CD14-positive monocyte (primary cell): Measurements from ENCODE around the gene AOAH. TPM values are rescaled to one million over a fixed set of nuclear protein-coding genes. Genes with fewer than 3 reads are reported as not detected.

Experiments used
- DNase-seq, 3 donors: peaks; one replicate each; pipeline ENCODE4 v3.0.0-alpha.2; 2011 to 2022
- H2AFZ ChIP-seq: 2 replicates; pipeline ENCODE4 v1.6.0; 2012; ENCODE audit warnings: mild to moderate bottlenecking, low read depth, low read length, inconsistent platforms; ENCODE audit not compliant: insufficient read depth, poor library complexity, severe bottlenecking
- H3K27ac ChIP-seq, 2 donors: 1 replicate in 1 of 2; 2 replicates in 1 of 2; pipeline ENCODE4 v1.5.1; 2012 to 2013; ENCODE audit warnings: low read length in 2 of 2, control low read depth in 1 of 2, inconsistent platforms in 1 of 2, low read depth in 1 of 2, mild to moderate bottlenecking in 1 of 2
- H3K27me3 ChIP-seq, 2 donors: one replicate each; pipeline versions ENCODE4 v1.6.0 to v1.6.1; 2011 to 2013; ENCODE audit warnings: low read length in 2 of 2; ENCODE audit not compliant: control insufficient read depth in 2 of 2, insufficient read depth in 2 of 2
- H3K36me3 ChIP-seq, 2 donors: replicated peaks in 1 of 2; 1 replicate in 1 of 2; 2 replicates in 1 of 2; pipeline versions ENCODE4 v1.5.1 to v1.6.1; 2012 to 2013; ENCODE audit warnings: low read length in 2 of 2, control low read depth in 1 of 2, inconsistent platforms in 1 of 2, mild to moderate bottlenecking in 1 of 2; ENCODE audit not compliant: insufficient read depth in 2 of 2, control insufficient read depth in 1 of 2
- H3K4me1 ChIP-seq, 2 donors: 1 replicate in 1 of 2; 2 replicates in 1 of 2; pipeline versions ENCODE4 v1.5.1 to v1.6.1; 2012 to 2013; ENCODE audit warnings: low read length in 2 of 2, control low read depth in 1 of 2, inconsistent platforms in 1 of 2, mild to moderate bottlenecking in 1 of 2, moderate library complexity in 1 of 2; ENCODE audit not compliant: insufficient read depth in 2 of 2, control insufficient read depth in 1 of 2
- H3K4me2 ChIP-seq: replicated peaks from 2 replicates; pipeline ENCODE3; 2012; ENCODE audit warnings: low read length, moderate library complexity, mild to moderate bottlenecking; ENCODE audit not compliant: poor library complexity, severe bottlenecking; ENCODE audit errors: extremely low read depth
- H3K4me3 ChIP-seq, 3 experiments: fragments of 200-600 bp in 1 of 3; sonication (generic) in 1 of 3; replicated peaks in 1 of 3; 1 replicate in 2 of 3; 2 replicates in 1 of 3; pipeline ENCODE4 v1.5.1; 2011 to 2013; ENCODE audit warnings: low read length in 3 of 3, mild to moderate bottlenecking in 3 of 3, control low read depth in 2 of 3, low read depth in 2 of 3, inconsistent platforms in 1 of 3, moderate library complexity in 1 of 3
- H3K79me2 ChIP-seq: 2 replicates; pipeline ENCODE4 v1.6.0; 2012; ENCODE audit warnings: mild to moderate bottlenecking, control low read depth, inconsistent platforms, low read length, moderate library complexity; ENCODE audit not compliant: insufficient read depth
- H3K9ac ChIP-seq: 2 replicates; pipeline ENCODE4 v1.6.0; 2017; ENCODE audit warnings: low read length, mild to moderate bottlenecking; ENCODE audit not compliant: insufficient read depth, poor library complexity, severe bottlenecking
- H3K9me3 ChIP-seq, 2 donors: replicated peaks in 1 of 2; 1 replicate in 1 of 2; 2 replicates in 1 of 2; pipeline versions ENCODE4 v1.5.1 to v1.6.1; 2012 to 2013; ENCODE audit warnings: low read length in 2 of 2, control low read depth in 1 of 2; ENCODE audit not compliant: control insufficient read depth in 1 of 2, insufficient read depth in 1 of 2
- H4K20me1 ChIP-seq: 2 replicates; pipeline ENCODE4 v1.6.0; 2012; ENCODE audit warnings: mild to moderate bottlenecking, low read length, control low read depth, moderate library complexity; ENCODE audit not compliant: insufficient read depth
- H3K27ac Mint-ChIP-seq, 7 donors: one replicate each; pipeline ENCODE4 v1.8.0; 2020; ENCODE audit warnings: mild to moderate bottlenecking in 7 of 7, mixed read lengths in 7 of 7, moderate library complexity in 6 of 7, inconsistent platforms in 2 of 7
- H3K27me3 Mint-ChIP-seq, 3 donors: one replicate each; pipeline ENCODE4 v1.8.0; 2021 to 2022; ENCODE audit warnings: low read depth in 3 of 3, mild to moderate bottlenecking in 3 of 3, mixed read lengths in 3 of 3, moderate library complexity in 3 of 3, inconsistent platforms in 1 of 3
- H3K36me3 Mint-ChIP-seq, 2 donors: one replicate each; pipeline ENCODE4 v1.8.0; 2020; ENCODE audit warnings: mixed read lengths in 2 of 2, inconsistent platforms in 1 of 2, mild to moderate bottlenecking in 1 of 2
- H3K4me1 Mint-ChIP-seq: one replicate; pipeline ENCODE4 v1.8.0; 2020; ENCODE audit warnings: mild to moderate bottlenecking, mixed read lengths
- H3K4me3 Mint-ChIP-seq, 2 donors: one replicate each; pipeline ENCODE4 v1.8.0; 2020; ENCODE audit warnings: mild to moderate bottlenecking in 2 of 2, mixed read lengths in 2 of 2, moderate library complexity in 1 of 2
- H3K9me3 Mint-ChIP-seq, 7 donors: one replicate each; pipeline ENCODE4 v1.8.0; 2020 to 2022; ENCODE audit warnings: mixed read lengths in 7 of 7, mild to moderate bottlenecking in 6 of 7, moderate library complexity in 6 of 7, inconsistent platforms in 2 of 7
- CTCF ChIP-seq: fragments of 200-600 bp; IDR thresholded peaks from one replicate; pipeline ENCODE4 v1.8.0; 2022; ENCODE audit warnings: antibody characterized with exemption, mild to moderate bottlenecking
- WGBS: methylation state at CpG from one replicate; pipeline ENCODE4 v1.1.5; 2013; ENCODE audit warnings: missing lambda C conversion rate; ENCODE audit not compliant: insufficient coverage; 5-methylcytosine and 5-hydroxymethylcytosine counted together
- intact Hi-C, 2 donors: fragments of 100-400 bp; cut with micrococcal nuclease; formaldehyde crosslinking; loops; one replicate each; pipeline versions ENCODE4 v1.15.0 to v1.15.1; 2023
- polyA plus RNA-seq, 3 donors: library from polyadenylated mRNA; depleted of rRNA in 1 of 3; unstranded in 2 of 3; stranded (reverse) in 1 of 3; fragments of 300-500 nt in 2 of 3; fragments of >200 nt in 1 of 3; fragmentation: Illumina TruSeq in 2 of 3; gene quantifications; 1 replicate in 2 of 3; 2 replicates in 1 of 3; pipeline ENCODE4 v1.2.3, GENCODE V29; 2012 to 2021

The AOAH gene
- polyA plus RNA-seq, 3 donors: 305 to 467 (median 349) TPM

DNA sequence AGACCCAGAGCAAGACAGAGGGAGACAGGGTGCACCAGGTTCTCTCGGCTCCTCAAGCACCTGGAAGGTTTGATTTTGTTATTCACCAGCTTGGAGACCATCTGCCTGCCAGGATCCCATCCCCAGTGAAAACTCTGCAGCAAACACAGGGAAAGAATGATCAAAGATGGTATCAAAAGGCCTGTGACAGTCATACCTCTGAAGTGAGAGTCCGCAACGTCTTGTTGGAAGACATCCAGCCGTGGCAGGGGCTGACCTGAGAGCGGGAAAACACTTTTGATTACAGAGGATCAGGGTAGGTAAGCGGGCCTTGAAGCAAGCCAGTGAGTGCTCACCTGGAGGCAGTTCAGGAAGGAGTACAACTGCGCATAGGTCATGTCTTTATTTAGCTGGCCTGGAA, 192.3 kb downstream of the AOAH start:
- Mint-ChIP-seq H3K9me3 (no peaks in the 10 kb centered on the region), H3K36me3 (peaks cover 34 to 54% of the 10 kb centered on the region in 2 donors), H3K4me3 (no peak overlapping the region), H3K27me3 (no peaks in the 10 kb centered on the region), H3K27ac (peak overlapping the region in 3 of 7 donors; percentile 20 to 65 (median 23)), H3K4me1 (no peaks in the 10 kb centered on the region)
- no peak overlapping the region for H2AFZ ChIP-seq
- no peaks in the 10 kb centered on the region for H3K79me2 ChIP-seq
- WGBS: 99% methylated on average over 6 of the region's 7 CpGs
- DNase-seq: no peak
- no peak overlapping the region for H3K4me3 ChIP-seq
- H3K9me3 ChIP-seq: no peaks in the 10 kb centered on the region
- peak overlapping the region in 1 of 2 donors; percentile 24 for H3K27ac ChIP-seq
- intact Hi-C loops: no loop called here
- no peak overlapping the region for H3K4me2 ChIP-seq
- no peak for TF ChIP-seq CTCF
- no peaks in the 10 kb centered on the region for H3K27me3 ChIP-seq
- no peaks in the 10 kb centered on the region for H3K4me1 ChIP-seq
- peaks cover 95 to 100% of the 10 kb centered on the region in 2 donors for H3K36me3 ChIP-seq
- H3K9ac ChIP-seq: no peak overlapping the region
- H4K20me1 ChIP-seq: peaks cover 72% of the 10 kb centered on the region

- H3K4me3 Mint-ChIP-seq: no peak overlapping the region
- no peaks in the 10 kb centered on the region for H3K4me1 Mint-ChIP-seq
- H3K4me1 ChIP-seq: no peaks in the 10 kb centered on the region
- no CpG with 5 or more reads among the region's 2 CpGs for WGBS
- no peak overlapping the region for H3K9ac ChIP-seq
- H3K4me3 ChIP-seq: no peak overlapping the region
- DNase-seq: no peak
- H3K27me3 ChIP-seq: no peaks in the 10 kb centered on the region
- intact Hi-C loops: no loop called here
- H3K36me3 ChIP-seq: peaks cover 96 to 100% of the 10 kb centered on the region in 2 donors
- no peak overlapping the region for H3K4me2 ChIP-seq
- H3K79me2 ChIP-seq: no peaks in the 10 kb centered on the region
- no peak overlapping the region for H2AFZ ChIP-seq
- TF ChIP-seq CTCF: no peak
- no peaks in the 10 kb centered on the region for H3K9me3 Mint-ChIP-seq
- peaks cover 59% of the 10 kb centered on the region for H4K20me1 ChIP-seq
- H3K27ac Mint-ChIP-seq: no peak overlapping the region
- peaks cover 49 to 67% of the 10 kb centered on the region in 2 donors for H3K36me3 Mint-ChIP-seq
- H3K27ac ChIP-seq: no peak overlapping the region
- no peaks in the 10 kb centered on the region for H3K27me3 Mint-ChIP-seq
- H3K9me3 ChIP-seq: no peaks in the 10 kb centered on the region
These were observed 193.8 kb downstream of the AOAH start for GRCh38 chr7:36530456-36530855.
